Measurements from ENCODE around the gene MBD3.

DNA sequence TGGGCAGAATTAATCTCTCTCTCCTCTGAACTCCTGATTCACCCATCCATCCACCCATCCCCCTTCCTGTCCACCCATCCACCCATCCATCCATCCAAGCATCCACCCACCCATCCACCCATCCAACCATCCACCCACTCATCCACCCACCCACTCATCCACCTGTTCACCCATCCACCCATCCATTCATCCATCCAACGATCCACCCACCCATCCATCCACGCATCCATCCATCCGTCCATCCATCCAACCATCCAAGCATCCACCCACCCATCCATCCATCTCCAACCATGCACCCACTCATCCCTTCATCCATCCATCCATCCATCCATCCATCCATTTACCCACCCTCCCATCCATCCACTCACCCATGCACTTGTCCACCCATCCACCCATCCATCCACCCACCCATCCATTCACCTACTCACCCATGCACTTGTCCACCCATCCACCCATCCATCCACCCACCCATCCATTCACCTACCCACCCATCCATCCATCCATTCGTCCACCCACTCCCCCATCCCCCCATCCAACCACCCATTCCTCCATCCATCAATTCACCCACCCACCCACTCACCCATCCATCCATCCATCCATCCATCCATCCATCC, 43.2 kb downstream of the MBD3 start:
- TF ChIP-seq, protein P1, sequence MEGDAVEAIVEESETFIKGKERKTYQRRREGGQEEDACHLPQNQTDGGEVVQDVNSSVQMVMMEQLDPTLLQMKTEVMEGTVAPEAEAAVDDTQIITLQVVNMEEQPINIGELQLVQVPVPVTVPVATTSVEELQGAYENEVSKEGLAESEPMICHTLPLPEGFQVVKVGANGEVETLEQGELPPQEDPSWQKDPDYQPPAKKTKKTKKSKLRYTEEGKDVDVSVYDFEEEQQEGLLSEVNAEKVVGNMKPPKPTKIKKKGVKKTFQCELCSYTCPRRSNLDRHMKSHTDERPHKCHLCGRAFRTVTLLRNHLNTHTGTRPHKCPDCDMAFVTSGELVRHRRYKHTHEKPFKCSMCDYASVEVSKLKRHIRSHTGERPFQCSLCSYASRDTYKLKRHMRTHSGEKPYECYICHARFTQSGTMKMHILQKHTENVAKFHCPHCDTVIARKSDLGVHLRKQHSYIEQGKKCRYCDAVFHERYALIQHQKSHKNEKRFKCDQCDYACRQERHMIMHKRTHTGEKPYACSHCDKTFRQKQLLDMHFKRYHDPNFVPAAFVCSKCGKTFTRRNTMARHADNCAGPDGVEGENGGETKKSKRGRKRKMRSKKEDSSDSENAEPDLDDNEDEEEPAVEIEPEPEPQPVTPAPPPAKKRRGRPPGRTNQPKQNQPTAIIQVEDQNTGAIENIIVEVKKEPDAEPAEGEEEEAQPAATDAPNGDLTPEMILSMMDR (IDR thresholded peaks at IDR 0.05), result no peak
- TF ChIP-seq POLR2A (IDR thresholded peaks at IDR 0.05) (no peak), EP300 (IDR thresholded peaks at IDR 0.05) (no peak)
